Endothelial cell (in vitro differentiated cells): ENCODE measurements around the gene ATP5ME. TPM values are rescaled to one million over a fixed set of nuclear protein-coding genes. Genes with fewer than 3 reads are reported as not detected.

Source experiments
- DNase-seq: peaks from one replicate; pipeline ENCODE4 v3.0.0; 2021; ENCODE audit warnings: low spot score
- H3K27ac Mint-ChIP-seq: one replicate; pipeline ENCODE4 v1.8.0; 2021; ENCODE audit warnings: mixed read lengths, inconsistent platforms; ENCODE audit not compliant: unreplicated experiment
- H3K27me3 Mint-ChIP-seq: one replicate; pipeline ENCODE4 v1.8.0; 2021; ENCODE audit warnings: mild to moderate bottlenecking, moderate library complexity, mixed read lengths, inconsistent platforms; ENCODE audit not compliant: unreplicated experiment
- H3K36me3 Mint-ChIP-seq: one replicate; pipeline ENCODE4 v1.8.0; 2021; ENCODE audit warnings: mild to moderate bottlenecking, low read depth, mixed read lengths, inconsistent platforms; ENCODE audit not compliant: unreplicated experiment
- H3K4me1 Mint-ChIP-seq: one replicate; pipeline ENCODE4 v1.8.0; 2021; ENCODE audit warnings: mild to moderate bottlenecking, mixed read lengths, inconsistent platforms; ENCODE audit not compliant: unreplicated experiment
- H3K4me3 Mint-ChIP-seq: one replicate; pipeline ENCODE4 v1.8.0; 2021; ENCODE audit warnings: mild to moderate bottlenecking, mixed read lengths, inconsistent platforms; ENCODE audit not compliant: unreplicated experiment
- H3K9me3 Mint-ChIP-seq: one replicate; pipeline ENCODE4 v1.8.0; 2021; ENCODE audit warnings: mixed read lengths, inconsistent platforms; ENCODE audit not compliant: unreplicated experiment
- CTCF ChIP-seq: fragments of 200-600 bp; sonication (generic); IDR thresholded peaks from one replicate; pipeline ENCODE4 v1.5.0; 2021; ENCODE audit warnings: antibody characterized with exemption; ENCODE audit not compliant: unreplicated experiment
- total RNA-seq: library from RNA; stranded (reverse); fragmentation: NEBNext Ultra II Directional; extraction: Animal tissue kit (Norgen Biotek cat#: 25700); gene quantifications from one replicate; pipeline ENCODE4 v1.2.1, GENCODE V29; 2021; ENCODE audit not compliant: unreplicated experiment

ATP5ME gene
- total RNA-seq, 1 donor from 2014 or later, result 289 TPM

GRCh38 chr4:658681-659667 is 15.1 kb downstream of the ATP5ME start:
- no peak for TF ChIP-seq CTCF
- DNase-seq, result no peak

GRCh38 chr4:657834-658667 is 16.0 kb downstream of the ATP5ME start:
- no peak for TF ChIP-seq CTCF
- Mint-ChIP-seq H3K27me3 (peaks cover 18% of the 10 kb centered on the region), H3K36me3 (peaks cover 21% of the 10 kb centered on the region), H3K4me3 (no peak overlapping the region), H3K27ac (no peak overlapping the region), H3K4me1 (no peaks in the 10 kb centered on the region), H3K9me3 (peaks cover 3% of the 10 kb centered on the region)
- no peak for DNase-seq

More at GRCh38 chr4:658681-659667, 15.1 kb downstream of the ATP5ME start:
- peaks cover 21% of the 10 kb centered on the region for H3K36me3 Mint-ChIP-seq
- no peak overlapping the region for H3K27ac Mint-ChIP-seq
- H3K27me3 Mint-ChIP-seq, result peaks cover 19% of the 10 kb centered on the region
- H3K9me3 Mint-ChIP-seq, result peaks cover 3% of the 10 kb centered on the region
- H3K4me1 Mint-ChIP-seq, result no peaks in the 10 kb centered on the region
- peak overlapping the region; percentile 31 for H3K4me3 Mint-ChIP-seq

- H3K9me3 Mint-ChIP-seq, result peaks cover 3% of the 10 kb centered on the region
- no peak overlapping the region for H3K4me3 Mint-ChIP-seq
- DNase-seq, result no peak
Observed at GRCh38 chr4:657338-657833, 16.7 kb downstream of the ATP5ME start.

GRCh38 chr4:656436-657337 is 17.4 kb downstream of the ATP5ME start:
- peaks cover 21% of the 10 kb centered on the region for H3K36me3 Mint-ChIP-seq
- TF ChIP-seq CTCF, result no peak
- H3K4me1 Mint-ChIP-seq, result no peaks in the 10 kb centered on the region
- H3K27ac Mint-ChIP-seq, result no peak overlapping the region
- peaks cover 3% of the 10 kb centered on the region for H3K9me3 Mint-ChIP-seq
- no peak for DNase-seq
- peaks cover 19% of the 10 kb centered on the region for H3K27me3 Mint-ChIP-seq
- no peak overlapping the region for H3K4me3 Mint-ChIP-seq

More at GRCh38 chr4:657338-657833, 16.7 kb downstream of the ATP5ME start:
- no peaks in the 10 kb centered on the region for H3K4me1 Mint-ChIP-seq
- TF ChIP-seq CTCF, result no peak
- peaks cover 21% of the 10 kb centered on the region for H3K36me3 Mint-ChIP-seq
- H3K27me3 Mint-ChIP-seq, result peaks cover 22% of the 10 kb centered on the region
- no peak overlapping the region for H3K27ac Mint-ChIP-seq
